Endothelial cell (in vitro differentiated cells): ENCODE results near the gene BANP. TPM values are rescaled to one million over a fixed set of nuclear protein-coding genes. Genes with fewer than 3 reads are reported as not detected.

Experiments
- DNase-seq: peaks from one replicate; pipeline ENCODE4 v3.0.0; 2021; ENCODE audit warnings: low spot score
- H3K27ac Mint-ChIP-seq: one replicate; pipeline ENCODE4 v1.8.0; 2021; ENCODE audit warnings: mixed read lengths, inconsistent platforms; ENCODE audit not compliant: unreplicated experiment
- H3K27me3 Mint-ChIP-seq: one replicate; pipeline ENCODE4 v1.8.0; 2021; ENCODE audit warnings: mild to moderate bottlenecking, moderate library complexity, mixed read lengths, inconsistent platforms; ENCODE audit not compliant: unreplicated experiment
- H3K36me3 Mint-ChIP-seq: one replicate; pipeline ENCODE4 v1.8.0; 2021; ENCODE audit warnings: mild to moderate bottlenecking, low read depth, mixed read lengths, inconsistent platforms; ENCODE audit not compliant: unreplicated experiment
- H3K4me1 Mint-ChIP-seq: one replicate; pipeline ENCODE4 v1.8.0; 2021; ENCODE audit warnings: mild to moderate bottlenecking, mixed read lengths, inconsistent platforms; ENCODE audit not compliant: unreplicated experiment
- H3K4me3 Mint-ChIP-seq: one replicate; pipeline ENCODE4 v1.8.0; 2021; ENCODE audit warnings: mild to moderate bottlenecking, mixed read lengths, inconsistent platforms; ENCODE audit not compliant: unreplicated experiment
- H3K9me3 Mint-ChIP-seq: one replicate; pipeline ENCODE4 v1.8.0; 2021; ENCODE audit warnings: mixed read lengths, inconsistent platforms; ENCODE audit not compliant: unreplicated experiment
- total RNA-seq: library from RNA; stranded (reverse); fragmentation: NEBNext Ultra II Directional; extraction: Animal tissue kit (Norgen Biotek cat#: 25700); gene quantifications from one replicate; pipeline ENCODE4 v1.2.1, GENCODE V29; 2021; ENCODE audit not compliant: unreplicated experiment
- TF ChIP-seq, protein P1 (sequence below): fragments of 200-600 bp; sonication (generic); IDR thresholded peaks from one replicate; pipeline ENCODE4 v1.5.0; 2021; ENCODE audit warnings: antibody characterized with exemption; ENCODE audit not compliant: unreplicated experiment

BANP gene
- total RNA-seq, 1 donor from 2014 or later, result 33.3 TPM

DNA sequence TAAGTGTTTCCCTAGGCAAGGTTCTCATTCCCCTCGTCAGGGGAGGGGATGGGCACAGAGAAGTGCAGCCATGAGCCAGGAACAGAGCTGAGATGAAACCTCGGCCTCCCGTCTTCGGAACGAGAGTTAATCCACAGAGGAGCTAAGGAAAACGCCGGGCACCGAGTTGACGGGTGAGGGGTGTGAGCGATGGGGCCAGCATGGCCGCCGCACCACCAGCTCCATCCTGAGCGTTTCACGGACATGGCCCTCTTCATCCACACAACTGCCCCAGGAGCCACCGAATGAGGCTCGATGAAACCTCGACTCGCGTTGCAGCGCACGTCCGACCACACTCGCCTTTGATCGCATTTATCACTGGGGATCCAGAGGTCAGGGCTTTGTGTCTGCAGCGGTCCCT lies 36.4 kb upstream of the BANP start:
- Mint-ChIP-seq H3K4me1 (no peaks in the 10 kb centered on the region), H3K4me3 (no peak overlapping the region), H3K27ac (no peak overlapping the region), H3K27me3 (peaks cover 3% of the 10 kb centered on the region), H3K36me3 (no peaks in the 10 kb centered on the region), H3K9me3 (no peaks in the 10 kb centered on the region)
- TF ChIP-seq, protein P1, sequence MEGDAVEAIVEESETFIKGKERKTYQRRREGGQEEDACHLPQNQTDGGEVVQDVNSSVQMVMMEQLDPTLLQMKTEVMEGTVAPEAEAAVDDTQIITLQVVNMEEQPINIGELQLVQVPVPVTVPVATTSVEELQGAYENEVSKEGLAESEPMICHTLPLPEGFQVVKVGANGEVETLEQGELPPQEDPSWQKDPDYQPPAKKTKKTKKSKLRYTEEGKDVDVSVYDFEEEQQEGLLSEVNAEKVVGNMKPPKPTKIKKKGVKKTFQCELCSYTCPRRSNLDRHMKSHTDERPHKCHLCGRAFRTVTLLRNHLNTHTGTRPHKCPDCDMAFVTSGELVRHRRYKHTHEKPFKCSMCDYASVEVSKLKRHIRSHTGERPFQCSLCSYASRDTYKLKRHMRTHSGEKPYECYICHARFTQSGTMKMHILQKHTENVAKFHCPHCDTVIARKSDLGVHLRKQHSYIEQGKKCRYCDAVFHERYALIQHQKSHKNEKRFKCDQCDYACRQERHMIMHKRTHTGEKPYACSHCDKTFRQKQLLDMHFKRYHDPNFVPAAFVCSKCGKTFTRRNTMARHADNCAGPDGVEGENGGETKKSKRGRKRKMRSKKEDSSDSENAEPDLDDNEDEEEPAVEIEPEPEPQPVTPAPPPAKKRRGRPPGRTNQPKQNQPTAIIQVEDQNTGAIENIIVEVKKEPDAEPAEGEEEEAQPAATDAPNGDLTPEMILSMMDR, result no peak
- no peak for DNase-seq

DNA sequence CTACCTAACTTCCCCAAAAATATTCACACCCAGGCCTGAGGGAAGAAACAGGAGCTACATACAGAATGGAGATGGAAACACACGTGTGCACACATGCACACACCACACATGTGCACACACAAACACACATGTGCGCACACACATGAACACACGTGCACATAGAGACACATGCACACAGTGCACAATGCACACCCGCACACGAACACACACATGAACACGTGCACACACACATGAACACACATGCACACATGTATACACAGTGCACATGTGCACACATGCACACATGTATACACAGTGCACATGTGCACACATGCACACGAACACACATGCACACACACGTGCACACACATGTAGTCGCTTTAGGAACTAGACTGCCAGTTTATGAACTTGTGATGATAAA lies 33.7 kb upstream of the BANP start:
- DNase-seq, result no peak
- H3K4me1 Mint-ChIP-seq, result no peaks in the 10 kb centered on the region
- H3K27ac Mint-ChIP-seq, result no peak overlapping the region
- H3K36me3 Mint-ChIP-seq, result no peaks in the 10 kb centered on the region
- TF ChIP-seq, protein P1, result no peak
- H3K27me3 Mint-ChIP-seq, result peaks cover 1% of the 10 kb centered on the region
- no peaks in the 10 kb centered on the region for H3K9me3 Mint-ChIP-seq
- H3K4me3 Mint-ChIP-seq, result no peak overlapping the region

DNA sequence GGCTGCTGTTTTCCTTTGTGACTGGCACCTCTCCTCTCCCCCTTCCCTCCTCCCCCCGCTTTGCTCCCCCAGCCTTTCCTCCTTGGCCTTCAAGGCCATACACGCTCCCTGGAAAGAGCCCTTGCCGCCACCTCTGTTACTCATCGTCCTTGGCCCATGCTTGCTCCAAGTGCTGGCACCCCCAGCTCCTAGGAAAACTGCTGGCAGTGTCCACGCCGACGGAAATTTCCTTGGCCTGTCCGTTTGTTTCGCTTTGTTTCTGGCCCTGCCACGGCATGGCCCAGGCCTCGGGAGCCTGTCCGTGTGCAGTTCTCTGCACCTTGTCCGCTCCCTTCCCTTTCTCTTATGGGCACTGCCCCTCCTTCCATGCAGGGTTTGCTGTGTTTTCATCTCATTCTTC lies 32.9 kb upstream of the BANP start:
- TF ChIP-seq, protein P1, result no peak
- no peaks in the 10 kb centered on the region for H3K9me3 Mint-ChIP-seq
- H3K4me3 Mint-ChIP-seq, result no peak overlapping the region
- no peaks in the 10 kb centered on the region for H3K4me1 Mint-ChIP-seq
- no peak overlapping the region for H3K27ac Mint-ChIP-seq
- no peaks in the 10 kb centered on the region for H3K36me3 Mint-ChIP-seq
- DNase-seq, result no peak
- peaks cover 1% of the 10 kb centered on the region for H3K27me3 Mint-ChIP-seq

DNA sequence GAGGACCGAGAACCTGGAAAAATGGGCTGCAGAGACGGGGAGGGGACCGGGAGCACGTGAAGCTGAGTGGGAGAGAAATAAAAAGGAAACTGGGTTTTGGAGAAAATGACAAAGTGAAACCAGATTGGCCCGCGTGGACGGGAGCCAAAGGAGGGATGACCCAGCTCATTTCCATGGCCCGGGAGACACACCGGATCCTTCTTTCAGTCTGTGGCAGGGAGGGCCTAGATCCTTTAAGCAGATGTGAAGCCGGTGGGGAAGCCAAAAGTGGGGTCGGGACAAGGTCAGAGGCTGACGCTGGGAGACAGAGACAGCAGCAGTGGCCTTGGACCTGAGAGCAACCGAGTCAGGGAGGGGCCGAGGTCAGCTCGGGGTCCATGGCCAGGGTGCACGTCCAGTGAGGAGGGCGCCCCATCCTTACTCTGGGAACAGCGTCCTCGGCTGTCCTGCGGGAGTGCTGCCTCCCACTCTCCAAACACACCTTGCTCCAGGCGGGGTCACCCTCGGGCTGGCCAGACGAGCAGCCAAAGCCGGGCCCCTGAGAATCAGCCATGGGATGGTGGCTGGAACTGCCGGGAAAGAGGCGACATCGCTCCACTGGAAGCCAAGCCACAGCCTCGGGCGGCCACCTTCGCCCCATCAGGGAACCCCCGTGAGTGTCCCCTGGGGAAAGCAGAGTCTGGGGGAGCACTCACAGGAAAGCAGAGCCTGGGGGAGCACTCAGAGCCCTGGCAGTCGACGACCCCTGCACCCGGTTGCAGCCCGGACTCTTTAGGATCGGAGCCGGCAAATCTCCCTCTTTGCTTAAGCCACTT lies 32.2 kb upstream of the BANP start:
- Mint-ChIP-seq H3K27ac (no peak overlapping the region), H3K4me1 (no peaks in the 10 kb centered on the region), H3K9me3 (no peaks in the 10 kb centered on the region), H3K27me3 (no peaks in the 10 kb centered on the region), H3K36me3 (no peaks in the 10 kb centered on the region), H3K4me3 (no peak overlapping the region)
- no peak for DNase-seq
- TF ChIP-seq, protein P1, result no peak

DNA sequence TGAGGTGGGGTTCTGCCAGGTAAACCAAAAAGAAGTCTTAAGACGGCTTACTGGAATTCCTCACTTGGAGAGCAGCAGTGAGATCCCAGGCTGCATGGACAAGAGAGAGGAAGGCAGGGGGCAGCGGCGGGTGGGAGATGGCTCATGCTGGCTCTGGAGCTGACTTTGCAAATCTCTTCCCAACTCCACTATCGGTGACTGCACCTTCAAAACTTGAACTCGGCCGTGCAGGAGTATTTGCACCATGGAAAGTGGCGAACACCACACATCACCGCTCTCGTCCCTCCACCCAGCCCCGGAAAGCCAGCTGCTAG lies 31.6 kb upstream of the BANP start:
- no peaks in the 10 kb centered on the region for H3K27me3 Mint-ChIP-seq

More for the DNA sequence above, 31.6 kb upstream of the BANP start:
- H3K9me3 Mint-ChIP-seq, result no peaks in the 10 kb centered on the region
- no peak for DNase-seq
- H3K36me3 Mint-ChIP-seq, result no peaks in the 10 kb centered on the region
- no peak overlapping the region for H3K27ac Mint-ChIP-seq
- no peak overlapping the region for H3K4me3 Mint-ChIP-seq
- TF ChIP-seq, protein P1, result no peak
- H3K4me1 Mint-ChIP-seq, result no peaks in the 10 kb centered on the region
